Neural cell (in vitro differentiated cells): ENCODE data around the gene NEDD4L.

Source experiments
- CTCF ChIP-seq: fragments of 450-650 bp; IDR thresholded peaks from 2 replicates; pipeline ENCODE4 v1.5.1; 2014; ENCODE audit warnings: antibody characterized with exemption, mild to moderate bottlenecking, moderate library complexity; ENCODE audit not compliant: poor library complexity, severe bottlenecking
- EP300 ChIP-seq: fragments of 450-650 bp; conservative IDR thresholded peaks from 2 replicates; pipeline ENCODE4 v1.6.1; 2014; ENCODE audit warnings: antibody characterized with exemption, mild to moderate bottlenecking, moderate library complexity; ENCODE audit not compliant: poor library complexity, severe bottlenecking
- EZH2 ChIP-seq: fragments of 200-600, 300-800 bp; shearing (Covaris generic), sonication (generic); IDR thresholded peaks from 2 replicates; pipeline ENCODE4 v1.6.1; 2014; ENCODE audit warnings: antibody characterized with exemption, low read length, borderline replicate concordance, mild to moderate bottlenecking; ENCODE audit not compliant: insufficient read depth, poor library complexity, severe bottlenecking
- MXI1 ChIP-seq: fragments of 450-650 bp; conservative IDR thresholded peaks from 2 replicates; pipeline ENCODE4 v1.6.1; 2014; ENCODE audit warnings: antibody characterized with exemption, mild to moderate bottlenecking; ENCODE audit not compliant: poor library complexity, severe bottlenecking
- POLR2AphosphoS5 ChIP-seq: IDR thresholded peaks from 2 replicates; pipeline ENCODE4 v1.6.1; 2012
- SMC3 ChIP-seq: fragments of 450-650 bp; conservative IDR thresholded peaks from 2 replicates; pipeline ENCODE4 v1.6.1; 2014; ENCODE audit warnings: antibody characterized with exemption, mild to moderate bottlenecking, moderate library complexity; ENCODE audit not compliant: poor library complexity
- TAF1 ChIP-seq: IDR thresholded peaks from 2 replicates; pipeline ENCODE4 v1.6.1; 2012; ENCODE audit warnings: low read depth

GRCh38 chr18:58195278-58195765 is 151.3 kb downstream of the NEDD4L start:
- no peak for TF ChIP-seq CTCF
- no peak for TF ChIP-seq TAF1
- TF ChIP-seq POLR2AphosphoS5, result no peak
- no peak for TF ChIP-seq EP300
- no peak for TF ChIP-seq SMC3
- no peak for TF ChIP-seq EZH2
- TF ChIP-seq MXI1, result peak; percentile 34
